HG03520 (cell line): ENCODE measurements around the gene SLX4IP.
A peak's percentile ranks its signal among the peaks of the same experiment; 100 is the strongest.

ENCODE experiments used
- ATAC-seq: cut with Tn5 transposase; IDR thresholded peaks from one replicate; pipeline ENCODE4 v1.9.1; 2021; ENCODE audit warnings: mild to moderate bottlenecking, moderate library complexity; ENCODE audit not compliant: unreplicated experiment

SLX4IP gene

DNA sequence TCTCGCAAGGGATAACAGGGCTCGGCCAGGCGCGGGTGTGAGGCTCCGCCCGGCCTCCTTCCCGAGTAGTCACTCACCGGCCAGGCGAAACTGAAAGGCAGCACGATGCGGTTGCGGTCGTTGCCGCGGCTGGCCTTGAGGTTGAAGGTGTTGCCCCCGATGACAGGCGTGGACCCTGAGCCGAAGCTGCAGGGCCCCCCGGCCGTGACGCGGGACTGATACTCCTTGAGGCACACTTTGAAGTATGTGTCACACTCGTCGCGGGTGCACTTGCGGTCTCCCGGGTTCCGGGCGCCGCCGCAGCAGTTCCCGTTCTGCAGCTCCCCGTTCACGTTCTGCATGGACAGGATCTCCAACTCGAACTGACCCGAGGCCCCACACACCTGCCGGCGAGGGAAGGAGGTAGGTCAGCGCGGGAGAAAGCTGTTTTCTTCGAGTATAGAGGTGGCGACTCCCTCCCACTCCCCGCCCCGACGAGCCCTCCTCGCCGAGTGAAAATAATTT is 237.6 kb downstream of the SLX4IP start:
- no peak for ATAC-seq

DNA sequence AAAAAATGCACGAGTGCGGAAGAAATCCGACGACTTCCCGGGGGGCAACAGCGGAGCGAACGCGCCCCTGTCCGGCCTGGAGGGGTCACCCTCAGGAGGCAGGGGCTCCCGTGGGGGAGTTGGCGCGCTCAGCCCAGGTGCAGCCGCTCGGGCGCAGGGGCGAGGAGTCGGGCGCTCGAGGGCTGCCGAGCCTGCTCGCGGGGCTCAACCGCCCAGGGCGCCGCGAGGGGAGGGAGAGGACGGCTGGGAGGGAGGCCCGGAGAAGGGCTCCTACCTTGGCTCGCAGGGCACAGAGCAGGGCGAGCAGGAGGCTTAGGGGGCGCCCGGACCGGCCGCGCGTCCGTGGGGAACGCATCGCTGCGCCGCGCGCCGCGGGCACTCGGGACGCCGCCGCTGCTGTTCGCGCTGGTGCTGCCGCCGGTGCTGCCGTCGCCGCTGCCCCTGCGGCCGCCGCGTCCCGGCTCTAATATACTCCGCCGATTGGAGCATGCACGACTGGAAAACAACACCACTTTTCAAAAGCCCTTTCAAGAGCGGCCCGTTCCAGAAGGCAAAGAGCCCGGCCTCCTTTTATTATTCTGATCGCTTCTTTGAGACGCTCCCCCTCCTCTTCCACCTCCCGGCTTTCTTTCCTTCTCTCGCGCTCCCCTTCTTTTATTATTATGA is 238.2 kb downstream of the SLX4IP start:
- no peak for ATAC-seq

DNA sequence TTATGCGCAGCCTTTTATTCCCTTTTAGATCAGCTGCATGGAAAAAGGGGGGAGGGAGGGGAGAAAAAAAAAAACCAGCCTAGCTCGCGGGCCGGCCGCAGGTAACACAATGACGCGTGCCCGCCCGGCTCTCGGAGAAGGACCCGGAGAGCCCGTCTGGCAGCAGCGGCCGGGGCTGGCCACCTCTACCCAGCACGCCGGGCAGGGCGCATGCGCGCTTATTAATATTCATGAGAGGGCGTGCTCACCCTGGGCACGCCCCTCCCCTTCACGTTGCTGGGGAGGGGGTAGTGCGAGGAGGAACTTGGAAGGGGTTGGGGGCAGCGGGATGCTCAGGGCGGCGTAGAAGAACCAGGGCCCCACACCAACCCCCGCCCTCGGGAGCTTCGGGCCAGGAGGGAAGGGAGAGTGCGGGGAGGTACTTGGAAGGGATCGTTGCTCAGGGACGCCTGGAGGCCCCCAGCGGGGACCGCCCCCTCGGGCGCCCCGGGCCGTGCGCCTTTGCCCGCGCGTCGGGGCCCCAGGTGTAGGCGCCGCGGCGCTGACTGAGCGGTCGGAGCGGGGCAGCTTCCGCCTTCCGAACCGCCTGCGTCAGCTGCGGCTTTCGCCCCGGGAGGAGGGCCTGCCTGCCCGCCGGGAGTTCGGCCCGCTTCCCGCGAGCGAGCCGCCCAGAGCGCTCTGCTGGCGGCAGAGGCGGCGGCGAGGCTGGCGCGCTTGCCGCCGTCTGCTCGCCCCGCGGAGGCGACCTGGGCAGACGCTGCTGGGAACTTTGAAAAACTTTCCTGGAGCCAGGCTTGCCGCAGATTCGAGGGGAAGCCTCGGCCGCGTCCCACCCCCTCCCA is 239.0 kb downstream of the SLX4IP start, which contains the start of gene JAG1:
Gene JAG1, minus strand, starts transcription at position 158 of the 842 bp plus-strand sequence. CDS start 469 bp downstream, outside the sequence.
- ATAC-seq: peak; percentile 55

DNA sequence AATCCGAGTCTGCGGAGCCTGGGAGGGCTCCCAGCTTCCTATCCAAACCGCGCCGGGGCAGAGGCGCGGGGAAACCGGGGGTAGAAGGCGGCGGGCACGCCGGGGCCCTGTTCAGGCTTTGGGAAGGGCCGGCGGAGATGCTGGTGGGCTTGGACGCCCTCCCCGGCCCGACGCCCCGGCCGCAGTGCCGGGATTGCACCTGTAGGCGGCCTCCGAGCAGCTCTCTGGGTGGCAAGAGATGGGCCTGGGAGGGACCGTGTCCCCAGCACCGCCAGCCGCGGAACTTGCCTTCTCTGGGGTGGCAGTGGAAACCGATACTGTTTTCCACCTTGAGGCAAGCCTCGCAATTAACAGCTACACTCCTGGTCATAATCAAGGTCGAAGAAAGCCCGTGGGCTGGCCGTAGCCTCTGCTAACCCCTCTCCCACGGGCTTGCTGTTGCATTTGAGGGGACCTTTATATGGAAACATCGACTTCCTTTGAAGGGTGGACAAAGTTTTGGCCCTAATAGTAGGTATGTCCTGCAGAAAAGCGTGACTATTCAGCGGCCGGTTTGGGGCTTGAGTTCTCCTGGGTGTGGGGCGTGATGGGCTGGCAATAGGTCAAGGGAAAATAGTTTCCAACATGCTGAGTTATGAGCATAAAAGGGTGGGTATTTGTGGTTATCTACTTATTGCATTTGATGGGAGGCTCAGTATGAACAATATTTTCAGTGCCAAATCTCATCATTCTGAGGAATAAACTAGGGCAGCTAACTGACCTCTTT is 239.8 kb downstream of the SLX4IP start:
- peak; percentile 39 for ATAC-seq

GRCh38 chr20:10675450-10675848 is 240.3 kb downstream of the SLX4IP start:
- ATAC-seq: no peak

GRCh38 chr20:10676518-10676917 is 241.4 kb downstream of the SLX4IP start:
- no peak for ATAC-seq
